Osteoblast (primary cell): ENCODE results near the gene ATP11B. TPM values are rescaled to one million over a fixed set of nuclear protein-coding genes. Genes with fewer than 3 reads are reported as not detected.

Experiments used
- DNase-seq: peaks from one replicate; pipeline ENCODE4 v3.0.0; 2011; ENCODE audit warnings: low spot score, mixed read lengths; ENCODE audit not compliant: insufficient read length; ENCODE audit errors: missing footprints
- H2AFZ ChIP-seq: 2 replicates; pipeline ENCODE4 v1.6.0; 2011; ENCODE audit warnings: mild to moderate bottlenecking, low read length
- H3K27ac ChIP-seq: 2 replicates; pipeline ENCODE4 v1.5.1; 2011; ENCODE audit warnings: mild to moderate bottlenecking, low read depth, low read length, moderate library complexity
- H3K27me3 ChIP-seq: 2 replicates; pipeline ENCODE4 v1.6.0; 2012; ENCODE audit warnings: mild to moderate bottlenecking, control low read depth, inconsistent platforms, low read length, moderate library complexity; ENCODE audit not compliant: insufficient read depth
- H3K36me3 ChIP-seq: 2 replicates; pipeline ENCODE4 v1.5.1; 2011; ENCODE audit warnings: mild to moderate bottlenecking, low read length, control low read depth, moderate library complexity; ENCODE audit not compliant: insufficient read depth
- H3K4me1 ChIP-seq: 2 replicates; pipeline ENCODE4 v1.5.1; 2011; ENCODE audit warnings: mild to moderate bottlenecking, low read length, control low read depth, moderate library complexity; ENCODE audit not compliant: insufficient read depth
- H3K4me2 ChIP-seq: 2 replicates; pipeline ENCODE4 v1.6.0; 2011; ENCODE audit warnings: mild to moderate bottlenecking, low read length; ENCODE audit not compliant: insufficient read depth
- H3K4me3 ChIP-seq: fragments of 200-600 bp; sonication (generic); 3 replicates; pipeline ENCODE4 v1.5.1; 2012; ENCODE audit warnings: mild to moderate bottlenecking, low read length, inconsistent platforms; ENCODE audit not compliant: insufficient read depth
- H3K79me2 ChIP-seq: 2 replicates; pipeline ENCODE4 v1.6.0; 2012; ENCODE audit warnings: mild to moderate bottlenecking, low read length, control low read depth, inconsistent platforms; ENCODE audit not compliant: insufficient read depth
- H3K9me3 ChIP-seq: 2 replicates; pipeline ENCODE4 v1.5.1; 2011; ENCODE audit warnings: low read depth, low read length, control low read depth
- H4K20me1 ChIP-seq: 2 replicates; pipeline ENCODE4 v1.6.0; 2012; ENCODE audit warnings: mild to moderate bottlenecking, low read length, control low read depth; ENCODE audit not compliant: insufficient read depth
- total RNA-seq: library from RNA; depleted of rRNA; stranded (reverse); fragments of >200 nt; gene quantifications from 2 replicates; pipeline ENCODE4 v1.2.3, GENCODE V29; 2012
- TF ChIP-seq, protein P1 (sequence below): IDR thresholded peaks from 2 replicates; pipeline ENCODE4 v1.5.1; 2011; ENCODE audit warnings: mild to moderate bottlenecking, low read depth, low read length, moderate library complexity; ENCODE audit errors: extremely low read depth

The ATP11B gene
- total RNA-seq, 1 donor: 71.3 TPM

DNA sequence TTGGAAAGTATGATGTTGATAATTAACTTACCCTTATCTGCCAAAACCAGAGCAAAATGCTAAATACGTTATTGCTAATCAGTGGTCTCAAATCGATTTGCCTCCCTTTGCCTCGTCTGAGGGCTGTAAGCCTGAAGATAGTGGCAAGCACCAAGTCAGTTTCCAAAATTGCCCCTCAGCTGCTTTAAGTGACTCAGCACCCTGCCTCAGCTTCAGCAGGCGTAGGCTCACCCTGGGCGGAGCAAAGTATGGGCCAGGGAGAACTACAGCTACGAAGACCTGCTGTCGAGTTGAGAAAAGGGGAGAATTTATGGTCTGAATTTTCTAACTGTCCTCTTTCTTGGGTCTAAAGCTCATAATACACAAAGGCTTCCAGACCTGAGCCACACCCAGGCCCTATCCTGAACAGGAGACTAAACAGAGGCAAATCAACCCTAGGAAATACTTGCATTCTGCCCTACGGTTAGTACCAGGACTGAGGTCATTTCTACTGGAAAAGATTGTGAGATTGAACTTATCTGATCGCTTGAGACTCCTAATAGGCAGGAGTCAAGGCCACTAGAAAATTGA lies 127.3 kb downstream of the ATP11B start:
- no peak overlapping the region for H3K4me2 ChIP-seq
- DNase-seq: no peak

GRCh38 chr3:182921665-182922355 lies 128.5 kb downstream of the ATP11B start:
- Histone ChIP-seq H3K4me1 (peaks cover 2% of the 10 kb centered on the region), H3K4me3 (no peak overlapping the region), H3K27ac (no peak overlapping the region), H2AFZ (no peak overlapping the region), H4K20me1 (no peaks in the 10 kb centered on the region), H3K36me3 (no peaks in the 10 kb centered on the region), H3K27me3 (no peaks in the 10 kb centered on the region), H3K79me2 (no peaks in the 10 kb centered on the region), H3K9me3 (no peaks in the 10 kb centered on the region), H3K4me2 (no peak overlapping the region)
- DNase-seq: no peak
- TF ChIP-seq, protein P1, sequence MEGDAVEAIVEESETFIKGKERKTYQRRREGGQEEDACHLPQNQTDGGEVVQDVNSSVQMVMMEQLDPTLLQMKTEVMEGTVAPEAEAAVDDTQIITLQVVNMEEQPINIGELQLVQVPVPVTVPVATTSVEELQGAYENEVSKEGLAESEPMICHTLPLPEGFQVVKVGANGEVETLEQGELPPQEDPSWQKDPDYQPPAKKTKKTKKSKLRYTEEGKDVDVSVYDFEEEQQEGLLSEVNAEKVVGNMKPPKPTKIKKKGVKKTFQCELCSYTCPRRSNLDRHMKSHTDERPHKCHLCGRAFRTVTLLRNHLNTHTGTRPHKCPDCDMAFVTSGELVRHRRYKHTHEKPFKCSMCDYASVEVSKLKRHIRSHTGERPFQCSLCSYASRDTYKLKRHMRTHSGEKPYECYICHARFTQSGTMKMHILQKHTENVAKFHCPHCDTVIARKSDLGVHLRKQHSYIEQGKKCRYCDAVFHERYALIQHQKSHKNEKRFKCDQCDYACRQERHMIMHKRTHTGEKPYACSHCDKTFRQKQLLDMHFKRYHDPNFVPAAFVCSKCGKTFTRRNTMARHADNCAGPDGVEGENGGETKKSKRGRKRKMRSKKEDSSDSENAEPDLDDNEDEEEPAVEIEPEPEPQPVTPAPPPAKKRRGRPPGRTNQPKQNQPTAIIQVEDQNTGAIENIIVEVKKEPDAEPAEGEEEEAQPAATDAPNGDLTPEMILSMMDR: no peak

More for the DNA sequence above, 127.3 kb downstream of the ATP11B start:
- Histone ChIP-seq H3K4me1 (no peaks in the 10 kb centered on the region), H3K9me3 (no peaks in the 10 kb centered on the region), H4K20me1 (no peaks in the 10 kb centered on the region), H3K4me3 (no peak overlapping the region), H3K79me2 (no peaks in the 10 kb centered on the region), H3K27ac (no peak overlapping the region), H2AFZ (no peak overlapping the region), H3K36me3 (no peaks in the 10 kb centered on the region), H3K27me3 (no peaks in the 10 kb centered on the region)
- TF ChIP-seq, protein P1: no peak

DNA sequence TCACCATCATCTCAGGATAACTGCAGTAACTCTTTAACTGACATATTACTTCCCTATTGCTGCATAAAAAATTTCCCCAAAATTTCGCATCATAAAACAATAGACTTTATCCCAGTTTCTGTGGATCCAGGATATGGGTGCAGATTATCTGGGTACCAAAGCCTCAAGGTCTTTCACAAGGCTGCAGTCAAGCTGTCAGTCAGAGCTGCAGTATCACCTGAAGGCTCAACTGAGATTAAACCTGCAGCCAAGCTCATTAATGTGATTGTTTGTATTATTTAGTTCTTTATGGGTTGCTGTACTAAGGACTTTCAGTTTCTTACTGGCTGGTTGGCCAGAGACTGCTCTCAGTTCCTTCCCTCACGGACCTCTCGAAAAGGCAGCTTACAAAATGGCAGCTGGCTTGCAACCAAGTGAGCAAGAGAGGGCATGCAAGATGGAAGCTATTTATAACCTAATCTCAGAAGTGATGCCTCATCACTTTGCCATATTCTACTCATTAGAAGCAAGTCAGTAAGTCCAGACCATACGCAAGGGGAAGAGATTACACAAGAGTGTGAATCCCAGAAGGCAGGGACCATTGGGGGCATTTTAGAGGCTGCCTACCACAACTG lies 132.1 kb downstream of the ATP11B start:
- Histone ChIP-seq H4K20me1 (no peaks in the 10 kb centered on the region), H3K27ac (no peak overlapping the region), H3K4me2 (no peak overlapping the region)

GRCh38 chr3:182925944-182926337 lies 132.6 kb downstream of the ATP11B start:
- Histone ChIP-seq H3K4me2 (no peak overlapping the region), H4K20me1 (no peaks in the 10 kb centered on the region), H3K36me3 (no peaks in the 10 kb centered on the region), H3K9me3 (no peaks in the 10 kb centered on the region), H2AFZ (no peak overlapping the region), H3K4me1 (peaks cover 2% of the 10 kb centered on the region), H3K79me2 (no peaks in the 10 kb centered on the region), H3K27me3 (no peaks in the 10 kb centered on the region), H3K27ac (no peak overlapping the region), H3K4me3 (no peak overlapping the region)
- TF ChIP-seq, protein P1: no peak
- no peak for DNase-seq

More for the DNA sequence above, 132.1 kb downstream of the ATP11B start:
- TF ChIP-seq, protein P1: no peak
- H3K27me3 ChIP-seq: no peaks in the 10 kb centered on the region
- no peak overlapping the region for H3K4me3 ChIP-seq
- no peak overlapping the region for H2AFZ ChIP-seq
- no peaks in the 10 kb centered on the region for H3K36me3 ChIP-seq
- no peaks in the 10 kb centered on the region for H3K79me2 ChIP-seq
- peaks cover 2% of the 10 kb centered on the region for H3K4me1 ChIP-seq
- peak; percentile 15 for DNase-seq
- no peaks in the 10 kb centered on the region for H3K9me3 ChIP-seq
